Measurements from ENCODE around the gene LYPD6. TPM values are rescaled to one million over a fixed set of nuclear protein-coding genes. Genes with fewer than 3 reads are reported as not detected.

LYPD6 gene
- total and polyA plus RNA-seq, 8 donors = 0.91 to 3.1 (median 1.7) TPM

- FAIRE-seq = no peak
- TF ChIP-seq CTCF (IDR thresholded peaks at IDR 0.05) = no peak
- Histone ChIP-seq H3K4me1 (no peaks in the 10 kb centered on the region), H3K27ac (no peak overlapping the region), H3K36me3 (no peaks in the 10 kb centered on the region), H3K27me3 (no peaks in the 10 kb centered on the region), H3K4me3 (no peak overlapping the region), H3K9me3 (no peaks in the 10 kb centered on the region)
- intact Hi-C loops (cut with DNase I) = no loop called here
- ATAC-seq = no peak
- DNase-seq = no peak
- WGBS, 2 donors = 81 to 88% methylated on average over 3 of the region's 3 CpGs
Measured at GRCh38 chr2:149438330-149438960, 108.1 kb downstream of the LYPD6 start.

GRCh38 chr2:149441255-149441654 is 110.9 kb downstream of the LYPD6 start:
- DNase-seq (no peak), ATAC-seq (no peak), FAIRE-seq (no peak)
- Histone ChIP-seq H3K4me1 (no peaks in the 10 kb centered on the region), H3K9me3 (no peaks in the 10 kb centered on the region), H3K36me3 (no peaks in the 10 kb centered on the region), H3K4me3 (no peak overlapping the region), H3K27ac (no peak overlapping the region), H3K27me3 (no peaks in the 10 kb centered on the region)
- TF ChIP-seq CTCF (IDR thresholded peaks at IDR 0.05) = no peak
- intact Hi-C loops (cut with DNase I) = no loop called here
- WGBS, 2 donors = 90% methylated on average over 3 of the region's 3 CpGs

GRCh38 chr2:149442346-149442745 is 112.0 kb downstream of the LYPD6 start:
- Histone ChIP-seq H3K36me3 (no peaks in the 10 kb centered on the region), H3K4me1 (no peaks in the 10 kb centered on the region), H3K9me3 (no peaks in the 10 kb centered on the region), H3K27ac (no peak overlapping the region), H3K27me3 (no peaks in the 10 kb centered on the region), H3K4me3 (no peak overlapping the region)
- 79 to 81% methylated on average over 4 of the region's 4 CpGs for WGBS, 2 donors
- TF ChIP-seq CTCF (IDR thresholded peaks at IDR 0.05) = no peak
- no peak for FAIRE-seq
- no peak for DNase-seq
- intact Hi-C loops (cut with DNase I) = no loop called here
- no peak for ATAC-seq

- no peaks in the 10 kb centered on the region for H3K36me3 ChIP-seq
- FAIRE-seq (no peak), DNase-seq (no peak), ATAC-seq (no peak)
- WGBS, 2 donors = 73 to 74% methylated on average over 2 of the region's 2 CpGs
- H3K27ac ChIP-seq = no peak overlapping the region
- intact Hi-C loops (cut with DNase I) = no loop called here
- no peak overlapping the region for H3K4me3 ChIP-seq
- no peaks in the 10 kb centered on the region for H3K4me1 ChIP-seq
- TF ChIP-seq CTCF (IDR thresholded peaks at IDR 0.05) = no peak
- no peaks in the 10 kb centered on the region for H3K27me3 ChIP-seq
- no peaks in the 10 kb centered on the region for H3K9me3 ChIP-seq
Measured at GRCh38 chr2:149443150-149443549, 112.8 kb downstream of the LYPD6 start.

GRCh38 chr2:149446748-149447147 is 116.4 kb downstream of the LYPD6 start:
- no peaks in the 10 kb centered on the region for H3K36me3 ChIP-seq
- no peaks in the 10 kb centered on the region for H3K9me3 ChIP-seq
- no peaks in the 10 kb centered on the region for H3K4me1 ChIP-seq
- DNase-seq = no peak
- ATAC-seq = no peak
- WGBS, 2 donors = 91 to 93% methylated on average over 3 of the region's 3 CpGs
- TF ChIP-seq CTCF (IDR thresholded peaks at IDR 0.05) = no peak
- H3K4me3 ChIP-seq = no peak overlapping the region
- H3K27ac ChIP-seq = no peak overlapping the region
- FAIRE-seq = no peak
- intact Hi-C loops (cut with DNase I) = no loop called here
- H3K27me3 ChIP-seq = no peaks in the 10 kb centered on the region
